ENCODE measurements around the gene NTM.

DNA sequence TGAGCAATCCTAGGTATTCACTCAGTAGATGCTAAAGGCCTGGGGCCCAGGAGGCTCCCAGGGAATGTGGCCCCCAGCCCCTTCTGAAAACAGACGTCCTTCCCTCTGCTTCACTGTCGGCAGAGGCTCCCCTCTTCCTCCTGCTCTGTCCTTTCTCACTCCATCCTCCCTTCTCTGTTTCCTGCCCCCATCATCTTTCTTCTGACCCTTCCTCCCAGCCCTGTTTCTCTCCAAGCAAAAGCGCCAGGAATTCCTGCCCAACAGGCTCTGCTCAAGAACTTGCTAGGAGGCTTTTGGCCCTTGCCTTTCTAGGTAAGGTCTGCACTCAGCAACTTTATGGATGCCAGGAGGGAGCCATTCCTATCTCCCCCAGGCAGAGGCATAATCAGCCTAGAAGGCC, 300.5 kb downstream of the NTM start:
- TF ChIP-seq, protein P1, sequence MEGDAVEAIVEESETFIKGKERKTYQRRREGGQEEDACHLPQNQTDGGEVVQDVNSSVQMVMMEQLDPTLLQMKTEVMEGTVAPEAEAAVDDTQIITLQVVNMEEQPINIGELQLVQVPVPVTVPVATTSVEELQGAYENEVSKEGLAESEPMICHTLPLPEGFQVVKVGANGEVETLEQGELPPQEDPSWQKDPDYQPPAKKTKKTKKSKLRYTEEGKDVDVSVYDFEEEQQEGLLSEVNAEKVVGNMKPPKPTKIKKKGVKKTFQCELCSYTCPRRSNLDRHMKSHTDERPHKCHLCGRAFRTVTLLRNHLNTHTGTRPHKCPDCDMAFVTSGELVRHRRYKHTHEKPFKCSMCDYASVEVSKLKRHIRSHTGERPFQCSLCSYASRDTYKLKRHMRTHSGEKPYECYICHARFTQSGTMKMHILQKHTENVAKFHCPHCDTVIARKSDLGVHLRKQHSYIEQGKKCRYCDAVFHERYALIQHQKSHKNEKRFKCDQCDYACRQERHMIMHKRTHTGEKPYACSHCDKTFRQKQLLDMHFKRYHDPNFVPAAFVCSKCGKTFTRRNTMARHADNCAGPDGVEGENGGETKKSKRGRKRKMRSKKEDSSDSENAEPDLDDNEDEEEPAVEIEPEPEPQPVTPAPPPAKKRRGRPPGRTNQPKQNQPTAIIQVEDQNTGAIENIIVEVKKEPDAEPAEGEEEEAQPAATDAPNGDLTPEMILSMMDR (IDR thresholded peaks at IDR 0.05; ENCODE audit: low read depth, low read length) = no peak
- no peak for TF ChIP-seq EZH2phosphoT487 (IDR thresholded peaks at IDR 0.05; ENCODE audit: low read depth)

Measured in OCI-LY3 (cell line).